ENCODE measurements around the gene NDUFS6.
A peak's percentile ranks its signal among the peaks of the same experiment; 100 is the strongest.

NDUFS6 gene

DNA sequence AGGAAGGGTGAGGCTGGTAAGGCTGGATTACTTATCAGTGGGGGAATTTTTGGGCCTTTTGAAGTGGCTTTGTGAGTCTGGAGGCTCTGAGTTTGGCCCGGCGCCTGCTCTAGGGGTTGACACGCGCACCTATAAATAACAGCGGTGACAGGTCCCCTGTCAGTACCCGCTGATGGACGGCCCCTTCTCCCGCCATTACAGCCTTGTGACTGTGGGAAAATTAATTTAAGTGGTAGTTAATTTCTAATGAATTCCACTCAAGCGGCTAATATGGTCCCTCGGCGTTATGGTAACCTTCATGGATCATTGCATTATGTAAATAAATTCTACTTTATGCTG, 18.0 kb upstream of the NDUFS6 start:
- Histone ChIP-seq H3K4me2 (ENCODE audit: low read length) (peak overlapping the region; percentile 59; the same call in 1 of the 2 replicates), H3K9ac (ENCODE audit: low read length) (peak overlapping the region; percentile 34; the same call in 1 of the 2 replicates), H3K4me1 (ENCODE audit: insufficient read depth, low read length, severe bottlenecking) (peaks cover 32% of the 10 kb centered on the region), H3K27ac (ENCODE audit: low read depth, low read length, poor library complexity, severe bottlenecking) (peak overlapping the region; percentile 73), H3K9me3 (ENCODE audit: low read length) (no peaks in the 10 kb centered on the region), H4K20me1 (ENCODE audit: insufficient read depth, low read length) (no peaks in the 10 kb centered on the region), H3K4me3 (ENCODE audit: low read depth, low read length, poor library complexity, severe bottlenecking) (peak overlapping the region; percentile 43), H3K9me2 (ENCODE audit: low read depth, low read length) (no peaks in the 10 kb centered on the region), H3K27me3 (ENCODE audit: insufficient read depth, low read length) (no peaks in the 10 kb centered on the region), H3F3A (ENCODE audit: insufficient read depth, low read length) (no peaks in the 10 kb centered on the region), H3K36me3 (ENCODE audit: insufficient read depth, low read length) (no peaks in the 10 kb centered on the region), H2AFZ (ENCODE audit: low read length) (no peak overlapping the region), H3K79me2 (ENCODE audit: insufficient read depth, low read length) (no peaks in the 10 kb centered on the region)
- TF ChIP-seq, protein P1, sequence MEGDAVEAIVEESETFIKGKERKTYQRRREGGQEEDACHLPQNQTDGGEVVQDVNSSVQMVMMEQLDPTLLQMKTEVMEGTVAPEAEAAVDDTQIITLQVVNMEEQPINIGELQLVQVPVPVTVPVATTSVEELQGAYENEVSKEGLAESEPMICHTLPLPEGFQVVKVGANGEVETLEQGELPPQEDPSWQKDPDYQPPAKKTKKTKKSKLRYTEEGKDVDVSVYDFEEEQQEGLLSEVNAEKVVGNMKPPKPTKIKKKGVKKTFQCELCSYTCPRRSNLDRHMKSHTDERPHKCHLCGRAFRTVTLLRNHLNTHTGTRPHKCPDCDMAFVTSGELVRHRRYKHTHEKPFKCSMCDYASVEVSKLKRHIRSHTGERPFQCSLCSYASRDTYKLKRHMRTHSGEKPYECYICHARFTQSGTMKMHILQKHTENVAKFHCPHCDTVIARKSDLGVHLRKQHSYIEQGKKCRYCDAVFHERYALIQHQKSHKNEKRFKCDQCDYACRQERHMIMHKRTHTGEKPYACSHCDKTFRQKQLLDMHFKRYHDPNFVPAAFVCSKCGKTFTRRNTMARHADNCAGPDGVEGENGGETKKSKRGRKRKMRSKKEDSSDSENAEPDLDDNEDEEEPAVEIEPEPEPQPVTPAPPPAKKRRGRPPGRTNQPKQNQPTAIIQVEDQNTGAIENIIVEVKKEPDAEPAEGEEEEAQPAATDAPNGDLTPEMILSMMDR (IDR thresholded peaks at IDR 0.05; ENCODE audit: low read length): no peak
- no peak for TF ChIP-seq EZH2 (IDR thresholded peaks at IDR 0.05; ENCODE audit: borderline replicate concordance, low read length)

DNA sequence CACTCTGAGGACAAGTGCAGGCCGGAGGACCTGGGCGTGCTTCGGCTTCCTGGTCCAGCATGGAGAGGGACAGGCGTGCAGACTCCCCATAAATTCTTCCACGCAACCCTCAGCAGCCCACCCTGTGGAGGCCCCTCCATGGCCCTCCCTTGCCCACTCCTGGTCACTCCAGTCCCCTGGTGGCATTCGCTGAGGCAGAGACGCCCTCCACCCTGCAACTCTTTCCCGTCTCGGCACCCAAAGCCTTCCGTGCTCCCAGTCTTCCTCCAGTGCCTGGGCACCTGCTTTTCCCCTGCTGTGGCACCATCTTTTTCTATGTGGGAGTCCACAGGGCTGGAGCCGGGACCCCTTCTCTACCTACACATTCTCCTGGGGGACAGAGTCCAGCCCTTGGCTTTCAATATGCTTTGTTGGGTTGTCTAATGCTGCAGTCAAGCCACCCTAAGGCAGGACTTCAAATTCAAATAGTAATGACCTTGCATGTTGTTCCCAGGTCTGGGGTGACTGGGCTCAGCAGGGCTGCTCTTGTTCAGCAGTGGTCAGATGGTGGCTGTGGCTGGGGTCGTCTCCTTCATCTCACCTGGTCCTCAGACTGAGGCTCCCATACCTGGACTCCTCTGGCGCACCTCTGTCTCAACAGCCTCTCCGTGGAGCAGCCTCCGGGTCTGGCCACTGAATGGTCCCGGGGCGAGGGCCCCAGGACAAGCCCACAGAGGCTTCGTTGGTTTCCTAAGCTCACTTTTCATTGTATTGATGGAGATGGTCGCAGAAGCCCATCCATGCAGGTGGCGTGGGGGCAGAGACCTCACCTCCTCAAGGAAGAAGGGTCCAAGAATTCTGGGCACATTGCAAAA, 16.8 kb upstream of the NDUFS6 start:
- Histone ChIP-seq H3K79me2 (ENCODE audit: insufficient read depth, low read length) (no peaks in the 10 kb centered on the region), H3K27me3 (ENCODE audit: insufficient read depth, low read length) (no peaks in the 10 kb centered on the region), H3K9ac (ENCODE audit: low read length) (no peak overlapping the region), H3K27ac (ENCODE audit: low read depth, low read length, poor library complexity, severe bottlenecking) (no peak overlapping the region), H3K9me2 (ENCODE audit: low read depth, low read length) (no peaks in the 10 kb centered on the region), H3K4me3 (ENCODE audit: low read depth, low read length, poor library complexity, severe bottlenecking) (no peak overlapping the region), H3K4me1 (ENCODE audit: insufficient read depth, low read length, severe bottlenecking) (peaks cover 34% of the 10 kb centered on the region), H2AFZ (ENCODE audit: low read length) (no peak overlapping the region), H3K4me2 (ENCODE audit: low read length) (no peak overlapping the region), H3K9me3 (ENCODE audit: low read length) (no peaks in the 10 kb centered on the region), H4K20me1 (ENCODE audit: insufficient read depth, low read length) (no peaks in the 10 kb centered on the region), H3K36me3 (ENCODE audit: insufficient read depth, low read length) (no peaks in the 10 kb centered on the region), H3F3A (ENCODE audit: insufficient read depth, low read length) (no peaks in the 10 kb centered on the region)
- no peak for TF ChIP-seq EZH2 (IDR thresholded peaks at IDR 0.05; ENCODE audit: borderline replicate concordance, low read length)
- TF ChIP-seq, protein P1 (IDR thresholded peaks at IDR 0.05; ENCODE audit: low read length): no peak

DNA sequence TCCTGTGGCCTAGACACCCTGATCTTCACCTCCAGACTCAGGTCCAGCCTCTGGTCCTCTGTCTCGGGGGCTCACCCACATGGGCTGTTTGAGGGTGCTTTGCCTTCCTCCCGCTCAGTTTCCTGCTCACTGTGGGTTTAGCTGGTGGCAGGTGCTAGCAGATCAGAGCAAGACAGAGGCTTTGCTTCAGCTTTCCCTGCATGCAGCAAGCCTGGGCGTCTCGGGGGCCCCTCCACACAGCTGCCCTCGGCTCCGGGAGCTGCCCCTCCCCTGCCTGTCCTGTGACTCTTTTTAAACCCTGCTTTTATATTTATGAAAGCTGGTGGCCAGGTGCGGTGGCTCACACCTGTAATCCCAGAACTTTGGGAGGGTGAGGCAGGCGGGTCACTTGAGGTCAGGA, 16.1 kb upstream of the NDUFS6 start:
- peaks cover 40% of the 10 kb centered on the region for H3K4me1 ChIP-seq (ENCODE audit: insufficient read depth, low read length, severe bottlenecking)
- H3K79me2 ChIP-seq (ENCODE audit: insufficient read depth, low read length): no peaks in the 10 kb centered on the region
- no peaks in the 10 kb centered on the region for H3K27me3 ChIP-seq (ENCODE audit: insufficient read depth, low read length)
- no peak overlapping the region for H3K9ac ChIP-seq (ENCODE audit: low read length)
- H3K36me3 ChIP-seq (ENCODE audit: insufficient read depth, low read length): no peaks in the 10 kb centered on the region
- TF ChIP-seq, protein P1 (IDR thresholded peaks at IDR 0.05; ENCODE audit: low read length): no peak
- no peak for TF ChIP-seq EZH2 (IDR thresholded peaks at IDR 0.05; ENCODE audit: borderline replicate concordance, low read length)
- H3K4me3 ChIP-seq (ENCODE audit: low read depth, low read length, poor library complexity, severe bottlenecking): no peak overlapping the region
- H4K20me1 ChIP-seq (ENCODE audit: insufficient read depth, low read length): no peaks in the 10 kb centered on the region
- H3K4me2 ChIP-seq (ENCODE audit: low read length): no peak overlapping the region
- no peaks in the 10 kb centered on the region for H3F3A ChIP-seq (ENCODE audit: insufficient read depth, low read length)
- H3K27ac ChIP-seq (ENCODE audit: low read depth, low read length, poor library complexity, severe bottlenecking): no peak overlapping the region
- no peaks in the 10 kb centered on the region for H3K9me2 ChIP-seq (ENCODE audit: low read depth, low read length)
- H3K9me3 ChIP-seq (ENCODE audit: low read length): no peaks in the 10 kb centered on the region
- no peak overlapping the region for H2AFZ ChIP-seq (ENCODE audit: low read length)
